Choroid plexus epithelial cell (primary cell): ENCODE results near the gene C10orf53.

Experiments used
- DNase-seq: peaks from one replicate; pipeline ENCODE4 v3.0.0-alpha.2; 2010; ENCODE audit warnings: low read depth
- H3K4me3 ChIP-seq: 2 replicates; pipeline ENCODE4 v1.5.1; 2011; ENCODE audit warnings: low read depth, mild to moderate bottlenecking, control low read depth, low read length, moderate library complexity
- TF ChIP-seq, protein P1 (sequence below): conservative IDR thresholded peaks from 2 replicates; pipeline ENCODE4 v1.5.1; 2011; ENCODE audit warnings: low read depth, mild to moderate bottlenecking, control low read depth, inconsistent platforms, low read length, moderate library complexity

The C10orf53 gene

DNA sequence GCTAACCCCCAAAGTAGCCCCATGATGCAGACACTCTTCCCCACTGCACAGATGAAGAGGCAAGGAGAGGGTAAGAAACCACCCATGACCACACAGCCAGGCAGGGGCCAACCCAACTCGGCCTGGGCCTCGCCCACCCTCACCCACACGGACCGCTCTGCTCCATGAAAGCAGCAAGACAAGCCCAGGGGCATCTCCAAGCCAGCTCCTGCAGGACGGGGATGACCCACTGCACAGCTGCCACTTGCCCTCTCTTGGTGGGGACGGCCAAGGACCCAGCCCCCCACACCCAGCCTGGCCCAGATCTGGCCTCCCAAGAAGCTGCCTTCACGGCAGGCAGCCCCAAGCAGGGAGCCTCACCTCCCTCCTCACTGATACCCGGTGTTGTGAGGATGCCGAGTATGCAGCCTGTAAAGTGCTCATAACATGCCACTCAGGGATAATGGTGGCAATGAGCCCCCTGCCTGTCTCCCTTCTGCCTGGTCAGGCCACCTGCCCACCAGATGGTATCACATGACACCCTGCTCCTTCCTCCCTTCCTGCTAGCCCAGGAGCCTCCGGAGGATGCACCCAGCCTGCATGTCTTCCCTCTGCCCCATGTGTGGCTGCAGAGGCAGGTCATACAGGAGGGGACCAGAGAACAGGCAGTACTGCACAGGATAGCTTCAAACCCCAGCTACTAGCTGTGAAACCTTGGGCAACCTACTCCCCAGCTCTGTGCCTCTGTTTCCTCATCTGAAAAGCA is 59.3 kb downstream of the C10orf53 start:
- H3K4me3 ChIP-seq: no peak overlapping the region
- no peak for DNase-seq
- TF ChIP-seq, protein P1, sequence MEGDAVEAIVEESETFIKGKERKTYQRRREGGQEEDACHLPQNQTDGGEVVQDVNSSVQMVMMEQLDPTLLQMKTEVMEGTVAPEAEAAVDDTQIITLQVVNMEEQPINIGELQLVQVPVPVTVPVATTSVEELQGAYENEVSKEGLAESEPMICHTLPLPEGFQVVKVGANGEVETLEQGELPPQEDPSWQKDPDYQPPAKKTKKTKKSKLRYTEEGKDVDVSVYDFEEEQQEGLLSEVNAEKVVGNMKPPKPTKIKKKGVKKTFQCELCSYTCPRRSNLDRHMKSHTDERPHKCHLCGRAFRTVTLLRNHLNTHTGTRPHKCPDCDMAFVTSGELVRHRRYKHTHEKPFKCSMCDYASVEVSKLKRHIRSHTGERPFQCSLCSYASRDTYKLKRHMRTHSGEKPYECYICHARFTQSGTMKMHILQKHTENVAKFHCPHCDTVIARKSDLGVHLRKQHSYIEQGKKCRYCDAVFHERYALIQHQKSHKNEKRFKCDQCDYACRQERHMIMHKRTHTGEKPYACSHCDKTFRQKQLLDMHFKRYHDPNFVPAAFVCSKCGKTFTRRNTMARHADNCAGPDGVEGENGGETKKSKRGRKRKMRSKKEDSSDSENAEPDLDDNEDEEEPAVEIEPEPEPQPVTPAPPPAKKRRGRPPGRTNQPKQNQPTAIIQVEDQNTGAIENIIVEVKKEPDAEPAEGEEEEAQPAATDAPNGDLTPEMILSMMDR: no peak

DNA sequence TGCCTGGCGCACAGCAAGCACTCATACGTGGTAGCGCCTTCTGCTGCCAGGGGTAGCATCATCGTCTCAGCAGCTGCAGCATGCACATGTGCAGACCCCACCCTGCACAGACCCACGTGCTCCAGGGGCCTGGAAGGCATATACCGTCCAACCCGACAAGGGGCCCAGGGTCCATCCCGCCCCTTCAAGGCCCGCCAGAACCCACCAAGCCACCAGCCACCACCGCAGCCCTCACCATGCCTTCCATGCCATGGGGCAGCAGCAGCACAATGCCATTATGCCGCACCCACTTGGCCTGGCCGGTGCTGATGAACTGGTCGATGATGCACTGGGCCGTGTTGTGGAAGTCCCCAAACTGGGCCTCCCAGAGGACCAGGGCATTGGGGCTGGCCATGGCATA is 60.0 kb downstream of the C10orf53 start:
- no peak overlapping the region for H3K4me3 ChIP-seq
- DNase-seq: no peak
- TF ChIP-seq, protein P1: no peak

DNA sequence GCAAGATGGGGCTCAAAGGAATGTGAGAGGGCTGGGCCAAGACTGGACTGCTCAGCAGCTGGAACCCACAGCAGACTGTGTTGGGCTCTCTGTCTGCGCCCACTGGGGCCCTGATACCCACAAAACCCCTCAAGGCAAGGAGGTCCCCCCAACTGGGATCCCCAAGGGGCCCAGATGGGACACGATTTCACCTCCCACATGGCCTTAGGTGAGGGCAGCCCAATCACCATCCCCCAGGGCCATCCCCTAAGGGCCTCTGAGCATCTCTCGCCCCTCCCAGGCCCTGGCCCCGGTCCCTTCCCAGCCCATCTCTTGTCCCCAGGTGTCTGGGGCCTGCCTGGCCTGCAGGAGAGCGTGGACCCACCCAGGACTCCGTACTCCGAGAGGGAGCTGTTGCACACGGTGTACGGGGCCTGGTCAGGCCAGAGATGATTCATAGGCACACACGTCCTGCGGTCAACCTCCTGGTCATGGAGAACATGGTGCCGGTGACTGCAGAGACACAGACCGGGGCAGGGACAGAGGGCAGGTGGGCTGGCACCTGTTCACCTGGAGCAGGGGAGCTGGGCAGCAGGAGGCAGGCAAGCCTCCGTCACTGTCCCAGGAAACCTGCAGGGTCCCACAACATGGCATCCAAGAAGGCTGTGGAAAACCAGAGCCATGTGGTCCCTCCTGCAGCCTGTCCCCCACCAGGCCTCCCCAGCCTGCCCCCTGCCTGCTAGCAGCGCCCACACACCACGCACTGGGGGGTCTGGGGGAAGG is 61.1 kb downstream of the C10orf53 start:
- H3K4me3 ChIP-seq: no peak overlapping the region
- DNase-seq: no peak
- TF ChIP-seq, protein P1: no peak

DNA sequence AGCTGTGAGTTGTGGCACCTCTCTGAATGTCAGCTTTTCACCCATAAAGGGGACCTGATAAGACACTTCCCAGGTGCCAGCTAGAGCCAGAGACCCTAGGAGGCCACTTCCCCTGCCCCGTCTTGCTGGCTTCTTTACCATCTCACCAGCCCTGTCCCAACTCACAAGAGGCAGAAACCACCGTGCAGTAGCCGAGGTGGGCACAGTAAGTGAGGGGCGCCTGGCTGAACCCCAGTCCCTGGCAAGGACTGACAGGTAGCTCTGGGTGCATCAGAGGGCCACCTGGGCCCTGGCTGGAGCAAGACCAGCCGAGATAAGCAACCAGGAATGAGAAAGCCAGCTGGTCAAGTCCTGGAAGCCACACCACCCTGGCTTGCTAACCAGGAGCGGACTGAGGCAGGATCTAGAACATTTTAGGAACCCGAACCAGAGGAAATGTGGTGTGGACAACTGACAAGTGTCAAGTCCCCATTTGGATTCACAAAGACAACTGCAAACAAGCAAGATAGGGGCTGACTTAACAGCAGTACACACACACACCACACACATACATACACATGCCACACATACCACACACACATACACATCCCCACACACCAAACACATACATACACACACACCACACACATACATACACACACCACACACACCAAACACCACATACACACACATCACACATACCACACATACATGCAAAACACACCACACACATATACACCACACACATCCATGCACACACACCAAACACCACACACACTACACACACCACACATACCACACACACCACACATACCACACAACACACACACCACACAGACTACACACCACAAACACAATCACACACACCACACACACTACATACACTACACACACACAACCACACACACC is 61.9 kb downstream of the C10orf53 start:
- DNase-seq: no peak
- TF ChIP-seq, protein P1: no peak

DNA sequence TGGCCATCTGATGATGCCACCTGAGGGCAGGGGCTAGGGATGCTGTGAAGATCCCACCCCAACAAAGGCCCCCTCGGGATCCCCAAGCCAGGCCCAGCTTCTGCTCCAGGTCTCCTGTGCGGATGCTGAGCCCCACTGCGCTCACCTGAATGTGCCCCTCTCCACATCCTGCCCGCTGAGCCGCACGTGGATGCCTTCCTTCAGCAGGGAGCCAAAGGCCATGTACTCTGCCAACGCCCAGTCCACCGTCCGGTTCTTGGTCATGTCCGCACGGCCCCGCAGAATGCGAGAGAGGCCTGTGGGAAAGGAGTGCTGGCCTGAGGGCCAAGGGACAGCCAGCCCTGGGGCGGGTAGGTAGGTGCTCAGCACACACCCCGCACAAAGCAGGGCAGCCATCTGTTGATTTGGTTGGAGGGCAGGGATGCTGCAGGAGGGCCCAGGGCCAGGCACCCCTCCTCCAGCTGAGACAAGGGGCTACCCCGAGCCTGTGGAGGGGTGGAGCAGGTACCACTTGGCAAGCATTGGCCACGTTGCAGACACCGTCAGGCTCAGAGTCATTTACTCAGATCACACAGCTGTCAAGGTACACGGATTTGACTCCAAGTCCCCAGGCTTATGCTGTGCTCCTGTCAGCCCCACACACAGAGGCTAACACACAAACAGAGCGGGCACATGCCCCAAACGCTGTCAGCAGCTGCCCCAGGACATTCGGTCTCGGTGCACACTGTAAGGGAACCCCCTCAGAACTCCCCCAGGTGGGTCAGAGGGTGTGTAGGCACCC is 63.4 kb downstream of the C10orf53 start:
- no peak for DNase-seq
- TF ChIP-seq, protein P1: no peak
- no peak overlapping the region for H3K4me3 ChIP-seq

More for the DNA sequence above, 61.9 kb downstream of the C10orf53 start:
- no peak overlapping the region for H3K4me3 ChIP-seq

DNA sequence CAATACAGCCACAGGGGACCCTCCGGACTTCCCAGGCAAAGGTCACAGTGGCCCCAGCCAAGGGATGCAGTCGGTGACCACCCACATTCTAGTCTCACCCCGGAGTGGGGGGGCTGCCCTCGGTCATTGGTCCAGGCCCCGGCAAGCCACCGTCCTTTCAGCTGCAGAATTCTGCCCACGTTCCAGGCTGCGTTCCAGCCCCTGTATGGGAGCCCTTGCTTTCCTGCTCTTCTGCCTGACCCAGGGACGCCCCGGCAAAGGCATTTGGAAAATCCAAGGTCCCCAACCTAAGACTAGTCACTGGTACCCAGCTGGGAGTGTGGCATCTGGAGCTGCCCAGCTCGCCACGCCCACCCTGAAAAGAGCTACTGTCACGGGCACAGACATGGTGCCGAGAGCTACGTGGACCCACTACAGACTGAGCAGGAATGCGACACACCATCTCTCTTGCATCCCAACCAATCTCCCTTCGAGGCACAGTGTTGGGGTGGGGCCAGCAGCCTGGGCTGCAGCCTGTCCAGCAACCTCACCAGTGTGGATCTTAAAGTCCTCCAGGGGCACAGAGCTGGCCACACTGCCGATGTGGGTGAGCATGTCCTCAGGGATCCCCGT is 64.1 kb downstream of the C10orf53 start:
- no peak overlapping the region for H3K4me3 ChIP-seq
- TF ChIP-seq, protein P1: no peak
- DNase-seq: no peak
